A549 (cell line): ENCODE data around the gene CBFA2T3. TPM values are rescaled to one million over a fixed set of nuclear protein-coding genes. Genes with fewer than 3 reads are reported as not detected.

Experiments
- ATAC-seq, 2 experiments: fragments of 200-7000 bp in 1 of 2; fragments of >200 bp in 1 of 2; cut with Nextera tagmentation in 1 of 2; cut with Tn5 transposase in 1 of 2; 3 replicates each; pipeline versions ENCODE4 v1.8.0 to v1.9.1; 2018 to 2020; ENCODE audit warnings: mild to moderate bottlenecking in 1 of 2, moderate library complexity in 1 of 2
- CTCF ChIA-PET: fragments of 300-600 bp; sonication (Branson Sonifier 250); formaldehyde crosslinking; extraction: SDS; loops from one replicate; lab custom pipeline; 2021; ENCODE audit warnings: antibody characterized with exemption, inconsistent platforms; lab: Yijun Ruan, JAX
- POLR2A ChIA-PET: fragments of 350-600 bp; formaldehyde crosslinking; extraction: SDS; loops from one replicate; lab custom pipeline; 2021; ENCODE audit warnings: antibody characterized with exemption, inconsistent platforms; lab: Yijun Ruan, JAX
- DNase-seq, 2 experiments: peaks; one replicate each; pipeline versions ENCODE4 v3.0.0 to v3.0.0-alpha.2; 2011 to 2016; ENCODE audit warnings: low read depth in 1 of 2, low spot score in 1 of 2
- FAIRE-seq: peaks from 2 replicates; lab custom pipeline; 2011; peaks lifted over from hg19 to GRCh38; lab: Jason Lieb, UNC
- H3K27ac ChIP-seq, 2 experiments: fragments of >200 bp; sonication (Bioruptor Twin); formaldehyde crosslinking; 3 replicates each; pipeline ENCODE4 v1.5.1; 2016 to 2017
- H3K4me1 ChIP-seq: fragments of >200 bp; sonication (Bioruptor Twin); formaldehyde crosslinking; 3 replicates; pipeline ENCODE4 v1.6.1; 2016
- H3K4me2 ChIP-seq: fragments of >200 bp; sonication (Bioruptor Twin); formaldehyde crosslinking; 3 replicates; pipeline ENCODE4 v1.6.1; 2016
- H3K4me3 ChIP-seq: fragments of >200 bp; sonication (Bioruptor Twin); formaldehyde crosslinking; 3 replicates; pipeline ENCODE4 v1.5.1; 2016
- H3K9me3 ChIP-seq: fragments of >200 bp; sonication (Bioruptor Twin); formaldehyde crosslinking; 3 replicates; pipeline ENCODE4 v1.6.1; 2016
- BHLHE40 ChIP-seq: IDR thresholded peaks from 2 replicates; pipeline ENCODE4 v1.6.1; 2012; ENCODE audit warnings: low read depth, low read length, inconsistent platforms
- CEBPB ChIP-seq, 2 experiments: fragments of >200 bp in 1 of 2; sonication (Bioruptor Twin) in 1 of 2; formaldehyde crosslinking in 1 of 2; IDR thresholded peaks; 2 replicates each; pipeline ENCODE4 v1.6.1; 2012 to 2016
- CHD4 ChIP-seq: fragments of 200-600 bp; sonication (generic); IDR thresholded peaks from 2 replicates; pipeline ENCODE4 v1.6.1; 2016; ENCODE audit warnings: antibody characterized with exemption, mild to moderate bottlenecking, borderline replicate concordance
- EHMT2 ChIP-seq: fragments of 200-600 bp; sonication (generic); IDR thresholded peaks from 2 replicates; pipeline ENCODE4 v1.6.1; 2016; ENCODE audit warnings: antibody characterized with exemption, low read depth, mild to moderate bottlenecking, moderate library complexity
- EP300 ChIP-seq, 2 experiments: fragments of >200 bp; sonication (Bioruptor Twin); formaldehyde crosslinking; IDR thresholded peaks; 2 replicates in 1 of 2; 3 replicates in 1 of 2; pipeline ENCODE4 v1.6.1; 2016 to 2017
- ESRRA ChIP-seq: fragments of 150-350 bp; IDR thresholded peaks from 2 replicates; pipeline ENCODE4 v1.6.1; 2014; ENCODE audit warnings: mild to moderate bottlenecking, low read length, borderline replicate concordance
- FOSL2 ChIP-seq, 2 experiments: fragments of 450-650 bp in 1 of 2; fragments of >200 bp in 1 of 2; sonication (Bioruptor Twin) in 1 of 2; formaldehyde crosslinking; IDR thresholded peaks; 2 replicates each; pipeline versions ENCODE4 v1.5.0 to v1.6.1; 2016 to 2020; ENCODE audit warnings: mild to moderate bottlenecking in 1 of 2, moderate library complexity in 1 of 2
- FOXS1 ChIP-seq: fragments of 250-450 bp; sonication (Bioruptor Pico); IDR thresholded peaks from 2 replicates; pipeline ENCODE4 v1.5.0; 2020; ENCODE audit warnings: mild to moderate bottlenecking, moderate library complexity
- HOXB5 ChIP-seq: fragments of 250-450 bp; sonication (Bioruptor Pico); IDR thresholded peaks from 2 replicates; pipeline ENCODE4 v1.5.0; 2020; ENCODE audit warnings: mild to moderate bottlenecking, moderate library complexity
- JUNB ChIP-seq: fragments of >200 bp; sonication (Bioruptor Twin); formaldehyde crosslinking; IDR thresholded peaks from 2 replicates; pipeline ENCODE4 v1.6.1; 2016
- KDM1A ChIP-seq: fragments of 200-600 bp; sonication (generic); IDR thresholded peaks from 2 replicates; pipeline ENCODE4 v1.6.1; 2016; ENCODE audit warnings: low read depth, mild to moderate bottlenecking
- KDM5A ChIP-seq: fragments of 200-600 bp; sonication (generic); IDR thresholded peaks from 2 replicates; pipeline ENCODE4 v1.6.1; 2016; ENCODE audit warnings: antibody characterized with exemption, mild to moderate bottlenecking
- MAFK ChIP-seq: fragments of 450-650 bp; IDR thresholded peaks from 2 replicates; pipeline ENCODE4 v1.6.1; 2014; ENCODE audit not compliant: partially characterized antibody
- NPAS2 ChIP-seq: fragments of 250-450 bp; sonication (Bioruptor Pico); IDR thresholded peaks from 2 replicates; pipeline ENCODE4 v1.8.0; 2022; ENCODE audit warnings: mild to moderate bottlenecking, moderate library complexity, borderline replicate concordance
- POLR2A ChIP-seq: IDR thresholded peaks from 2 replicates; pipeline ENCODE4 v1.6.1; 2012; ENCODE audit warnings: mild to moderate bottlenecking, low read length
- RCOR1 ChIP-seq: fragments of 150-350 bp; IDR thresholded peaks from 2 replicates; pipeline ENCODE4 v1.6.1; 2014; ENCODE audit warnings: antibody characterized with exemption, low read length, low read depth
- REST ChIP-seq: fragments of 200-600 bp; sonication (generic); IDR thresholded peaks from 2 replicates; pipeline ENCODE4 v1.6.1; 2016; ENCODE audit warnings: antibody characterized with exemption, mild to moderate bottlenecking, moderate library complexity
- SMC3 ChIP-seq: fragments of >200 bp; sonication (Bioruptor Twin); formaldehyde crosslinking; IDR thresholded peaks from 3 replicates; pipeline ENCODE4 v1.6.1; 2018; ENCODE audit warnings: inconsistent platforms
- ZNF302 ChIP-seq: fragments of 250-450 bp; sonication (Bioruptor Pico); IDR thresholded peaks from 2 replicates; pipeline ENCODE4 v1.9.0; 2021; ENCODE audit warnings: inconsistent platforms, mild to moderate bottlenecking, moderate library complexity
- ZSCAN20 ChIP-seq: fragments of 250-450 bp; sonication (Bioruptor Pico); IDR thresholded peaks from 2 replicates; pipeline ENCODE4 v1.8.0; 2022; ENCODE audit warnings: mild to moderate bottlenecking, moderate library complexity
- WGBS: methylation state at CpG from one replicate; pipeline ENCODE4 v1.1.6; 2017; ENCODE audit errors: missing lambda C conversion rate; 5-methylcytosine and 5-hydroxymethylcytosine counted together
- polyA plus RNA-seq, 4 experiments: library from polyadenylated mRNA; depleted of rRNA in 3 of 4; stranded (reverse); fragments of >200 nt; fragmentation: RNase III in 1 of 4; extraction: RNeasy Plus Mini Kit Qiagen cat#74134 plus additional on column Dnase treatment in 1 of 4; gene quantifications; 2 replicates in 3 of 4; 3 replicates in 1 of 4; pipeline ENCODE4 v1.2.3, GENCODE V29; 2011 to 2017
- TF ChIP-seq, protein P1 (sequence below): IDR thresholded peaks from 2 replicates; pipeline ENCODE4 v1.6.1; 2012
- TF ChIP-seq, protein P2 (sequence below): fragments of >200 bp; sonication (Bioruptor Twin); formaldehyde crosslinking; IDR thresholded peaks from 2 replicates; pipeline ENCODE4 v1.6.1; 2016
- TF ChIP-seq, protein P3 (sequence below): fragments of 250-450 bp; sonication (Bioruptor Pico); IDR thresholded peaks from 2 replicates; pipeline ENCODE4 v1.5.0; 2020; ENCODE audit warnings: low read depth, mild to moderate bottlenecking, moderate library complexity

CBFA2T3 gene
- polyA plus RNA-seq, 2 of the 4 experiments (the other 2 are of a cell fraction) = 0.08 TPM; not detected in 1

GRCh38 chr16:88928405-88929090, 48.5 kb downstream of the CBFA2T3 start:
- H3K9me3 ChIP-seq = no peaks in the 10 kb centered on the region
- POLR2A ChIA-PET = no interaction called here
- DNase-seq = no peak
- no peak for TF ChIP-seq CEBPB (IDR thresholded peaks at IDR 0.05)
- TF ChIP-seq POLR2A = no peak
- TF ChIP-seq NPAS2 (CRISPR knock-in tag) = no peak
- TF ChIP-seq FOSL2 (IDR thresholded peaks at IDR 0.05) = no peak
- TF ChIP-seq FOSL2 (CRISPR knock-in tag; IDR thresholded peaks at IDR 0.05) = no peak
- TF ChIP-seq SMC3 = no peak
- TF ChIP-seq FOXS1 = no peak
- no peak for TF ChIP-seq MAFK
- no peak for TF ChIP-seq CHD4
- no peak for TF ChIP-seq ESRRA
- no peak for TF ChIP-seq REST
- TF ChIP-seq EP300 (IDR thresholded peaks at IDR 0.05) = no peak
- TF ChIP-seq RCOR1 = no peak
- no peak for TF ChIP-seq JUNB
- TF ChIP-seq, all 56 proteins: peak for 0
- WGBS = 66% methylated on average over 30 of the region's 31 CpGs
- CTCF ChIA-PET = interaction anchor here (1.4 to 6.6 kb wide), 2 partner anchors 14 to 288 kb away, joined by 3 to 28 read pairs; no protein-coding TSS in a partner anchor
- FAIRE-seq (no peak), ATAC-seq (no peak)
- H3K4me2 ChIP-seq = no peak overlapping the region
- no peak overlapping the region for H3K27ac ChIP-seq
- H3K4me1 ChIP-seq = peaks cover 20% of the 10 kb centered on the region
- H3K4me3 ChIP-seq = no peak overlapping the region

DNA sequence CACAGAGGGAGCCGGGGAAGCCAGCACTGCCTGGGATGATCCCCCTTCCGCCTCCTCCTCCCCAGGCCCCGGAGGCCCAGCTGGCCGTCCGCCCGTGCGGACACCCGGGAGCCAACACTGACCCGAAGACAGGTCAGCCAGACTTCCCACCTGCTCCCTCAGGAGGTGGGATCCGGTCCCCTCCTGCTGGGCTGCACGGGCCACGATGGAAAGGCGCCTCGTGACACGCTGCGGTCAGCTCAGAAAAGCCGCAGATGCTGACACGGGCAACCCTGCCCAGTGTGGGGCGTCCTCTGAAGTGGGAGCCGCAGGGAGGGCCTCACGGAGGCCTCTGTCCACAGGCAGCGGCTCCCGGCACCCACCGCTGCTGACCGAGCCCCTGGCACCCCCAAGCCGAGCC, 49.3 kb downstream of the CBFA2T3 start:
- Histone ChIP-seq H3K4me1 (peaks cover 20% of the 10 kb centered on the region), H3K27ac (no peak overlapping the region), H3K4me3 (no peak overlapping the region), H3K4me2 (no peak overlapping the region)
- ChIA-PET POLR2A (no interaction called here), CTCF (interaction anchor here (0.8 to 6.6 kb wide), 2 partner anchors 15 to 69 kb away, joined by 3 to 28 read pairs; no protein-coding TSS in a partner anchor)
- TF ChIP-seq BHLHE40 = no peak
- no peak for TF ChIP-seq ESRRA
- TF ChIP-seq, protein P1, sequence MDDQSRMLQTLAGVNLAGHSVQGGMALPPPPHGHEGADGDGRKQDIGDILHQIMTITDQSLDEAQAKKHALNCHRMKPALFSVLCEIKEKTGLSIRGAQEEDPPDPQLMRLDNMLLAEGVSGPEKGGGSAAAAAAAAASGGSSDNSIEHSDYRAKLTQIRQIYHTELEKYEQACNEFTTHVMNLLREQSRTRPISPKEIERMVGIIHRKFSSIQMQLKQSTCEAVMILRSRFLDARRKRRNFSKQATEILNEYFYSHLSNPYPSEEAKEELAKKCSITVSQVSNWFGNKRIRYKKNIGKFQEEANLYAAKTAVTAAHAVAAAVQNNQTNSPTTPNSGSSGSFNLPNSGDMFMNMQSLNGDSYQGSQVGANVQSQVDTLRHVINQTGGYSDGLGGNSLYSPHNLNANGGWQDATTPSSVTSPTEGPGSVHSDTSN = no peak
- TF ChIP-seq CEBPB (IDR thresholded peaks at IDR 0.05) = no peak
- TF ChIP-seq KDM1A = no peak
- no peak for TF ChIP-seq EHMT2
- TF ChIP-seq, all 56 proteins: peak for 0
- DNase-seq (no peak), FAIRE-seq (no peak), ATAC-seq (no peak)
- H3K9me3 ChIP-seq = no peaks in the 10 kb centered on the region
- WGBS = 76% methylated on average over 3 of the region's 26 CpGs

DNA sequence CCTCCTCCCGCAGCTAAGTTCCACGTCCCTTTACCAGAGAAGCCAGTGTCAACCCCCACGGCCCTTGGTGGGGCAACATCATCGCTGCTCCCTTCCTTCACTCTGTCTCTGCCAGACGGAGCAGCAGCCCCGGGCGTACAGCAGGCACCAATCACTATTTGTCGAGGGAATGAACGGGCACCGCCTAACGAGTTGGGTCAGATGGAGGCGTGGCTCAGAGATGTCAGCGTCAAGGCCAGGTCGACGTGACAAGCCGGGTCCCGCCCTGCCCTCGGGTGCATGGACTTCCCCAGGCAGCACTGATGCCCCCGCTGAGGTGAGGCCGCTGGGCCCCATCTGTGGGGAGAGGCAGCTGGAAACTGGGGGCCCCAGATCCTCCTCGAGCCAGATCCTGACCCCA, 50.0 kb downstream of the CBFA2T3 start:
- POLR2A ChIA-PET = no interaction called here
- peak overlapping the region in 1 of 2 experiments; percentile 86; a peak in 1 of 6 replicates for H3K27ac ChIP-seq
- no peaks in the 10 kb centered on the region for H3K9me3 ChIP-seq
- CTCF ChIA-PET = interaction anchor here (0.8 to 6.6 kb wide), 4 partner anchors 15 to 241 kb away, joined by 3 to 28 read pairs (median 4); no protein-coding TSS in a partner anchor
- FAIRE-seq (no peak), ATAC-seq (no peak), DNase-seq (no peak)
- WGBS = 74% methylated on average over 7 of the region's 21 CpGs
- H3K4me3 ChIP-seq = no peak overlapping the region
- no peak overlapping the region for H3K4me2 ChIP-seq
- peaks cover 20% of the 10 kb centered on the region for H3K4me1 ChIP-seq
- TF ChIP-seq JUNB (no peak), HOXB5 (CRISPR knock-in tag) (no peak), REST (no peak), CHD4 (no peak), ZNF302 (no peak), NPAS2 (CRISPR knock-in tag) (no peak), KDM5A (no peak), EP300 (IDR thresholded peaks at IDR 0.05) (no peak), ZSCAN20 (CRISPR knock-in tag) (no peak)
- TF ChIP-seq, protein P2, sequence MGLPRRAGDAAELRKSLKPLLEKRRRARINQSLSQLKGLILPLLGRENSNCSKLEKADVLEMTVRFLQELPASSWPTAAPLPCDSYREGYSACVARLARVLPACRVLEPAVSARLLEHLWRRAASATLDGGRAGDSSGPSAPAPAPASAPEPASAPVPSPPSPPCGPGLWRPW = no peak
- TF ChIP-seq, protein P3, sequence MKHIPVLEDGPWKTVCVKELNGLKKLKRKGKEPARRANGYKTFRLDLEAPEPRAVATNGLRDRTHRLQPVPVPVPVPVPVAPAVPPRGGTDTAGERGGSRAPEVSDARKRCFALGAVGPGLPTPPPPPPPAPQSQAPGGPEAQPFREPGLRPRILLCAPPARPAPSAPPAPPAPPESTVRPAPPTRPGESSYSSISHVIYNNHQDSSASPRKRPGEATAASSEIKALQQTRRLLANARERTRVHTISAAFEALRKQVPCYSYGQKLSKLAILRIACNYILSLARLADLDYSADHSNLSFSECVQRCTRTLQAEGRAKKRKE (CRISPR knock-in tag) = no peak
